Esophagus squamous epithelium (tissue), 5 donors: ENCODE data around the gene TMEM132D. TPM values are rescaled to one million over a fixed set of nuclear protein-coding genes. Genes with fewer than 3 reads are reported as not detected.

Experiments used
- DNase-seq: peaks from one replicate; lab custom pipeline; 2025; lab: John Stamatoyannopoulos, UW
- H3K27ac ChIP-seq, 4 donors: fragments of 200-600 bp; sonication (generic); one replicate each; pipeline ENCODE4 v1.5.1; 2016 to 2019; ENCODE audit warnings: mild to moderate bottlenecking in 1 of 4
- H3K27me3 ChIP-seq, 4 donors: fragments of 200-600 bp; sonication (generic); 1 replicate in 3 of 4; 2 replicates in 1 of 4; pipeline versions ENCODE4 v1.5.1 to v1.6.0; 2017 to 2021; ENCODE audit warnings: antibody characterized with exemption in 1 of 4
- H3K36me3 ChIP-seq, 3 donors: fragments of 200-600 bp; sonication (generic); one replicate each; pipeline ENCODE4 v1.5.1; 2016 to 2019
- H3K4me1 ChIP-seq, 3 donors: fragments of 200-600 bp; sonication (generic); one replicate each; pipeline ENCODE4 v1.5.1; 2017 to 2019
- H3K4me3 ChIP-seq, 4 donors: fragments of 200-600 bp; sonication (generic); 1 replicate in 3 of 4; 2 replicates in 1 of 4; pipeline ENCODE4 v1.5.1; 2016 to 2019; ENCODE audit warnings: mild to moderate bottlenecking in 2 of 4, moderate library complexity in 1 of 4
- H3K9me3 ChIP-seq, 3 donors: fragments of 200-600 bp; sonication (generic); one replicate each; pipeline ENCODE4 v1.5.1; 2016 to 2019
- CTCF ChIP-seq, 6 experiments: fragments of 450-650 bp in 4 of 6; fragments of 200-600 bp in 2 of 6; sonication (generic) in 2 of 6; IDR thresholded peaks; one replicate each; pipeline ENCODE4 v1.5.1; 2016 to 2019; ENCODE audit warnings: antibody characterized with exemption in 6 of 6, mild to moderate bottlenecking in 4 of 6, moderate library complexity in 4 of 6
- POLR2A ChIP-seq, 4 donors: fragments of 450-650 bp; IDR thresholded peaks; one replicate each; pipeline ENCODE4 v1.6.1; 2017; ENCODE audit warnings: antibody characterized with exemption in 4 of 4, mild to moderate bottlenecking in 4 of 4, moderate library complexity in 3 of 4
- WGBS, 2 donors: methylation state at CpG; one replicate each; pipeline ENCODE4 v1.1.5; 2018; 5-methylcytosine and 5-hydroxymethylcytosine counted together
- intact Hi-C: fragments of 100-400 bp; cut with DNase I; formaldehyde crosslinking; loops from one replicate; pipeline ENCODE4 v1.15.0; 2022
- total RNA-seq, 4 donors: library from RNA; depleted of rRNA; stranded (reverse); fragments of >200 nt; gene quantifications; one replicate each; pipeline ENCODE4 v1.1.0, GENCODE V29; 2016
- donor health status: DM: yes; HTN: yes; CAD: no.

The TMEM132D gene
- total RNA-seq, 4 donors from 2014 or later: not detected

GRCh38 chr12:129790331-129790730, 113.5 kb downstream of the TMEM132D start:
- intact Hi-C loops: no loop called here
- Histone ChIP-seq H3K9me3 (peaks cover 0 to 10% (median 0%) of the 10 kb centered on the region in 3 donors), H3K27me3 (no peaks in the 10 kb centered on the region), H3K27ac (no peak overlapping the region), H3K4me3 (no peak overlapping the region), H3K4me1 (no peaks in the 10 kb centered on the region), H3K36me3 (no peaks in the 10 kb centered on the region)
- no peak for TF ChIP-seq CTCF (IDR thresholded peaks at IDR 0.05)
- no peak for TF ChIP-seq POLR2A (IDR thresholded peaks at IDR 0.05)
- no peak for DNase-seq
- 37 to 42% methylated on average over 5 to 6 of the region's 6 CpGs for WGBS, 2 donors

GRCh38 chr12:129789921-129790320, 113.9 kb downstream of the TMEM132D start:
- no peak overlapping the region for H3K27ac ChIP-seq
- H3K27me3 ChIP-seq: no peaks in the 10 kb centered on the region
- no peak overlapping the region for H3K4me3 ChIP-seq
- peaks cover 0 to 12% (median 0%) of the 10 kb centered on the region in 3 donors for H3K9me3 ChIP-seq
- whole genome bisulfite sequencing, 2 donors: 87 to 95% methylated on average over 9 to 14 of the region's 14 CpGs
- no peak for DNase-seq
- H3K4me1 ChIP-seq: no peaks in the 10 kb centered on the region
- TF ChIP-seq CTCF (IDR thresholded peaks at IDR 0.05): no peak
- no peak for TF ChIP-seq POLR2A (IDR thresholded peaks at IDR 0.05)
- no peaks in the 10 kb centered on the region for H3K36me3 ChIP-seq
- intact Hi-C loops: no loop called here

- Histone ChIP-seq H3K4me3 (no peak overlapping the region), H3K4me1 (no peaks in the 10 kb centered on the region), H3K27me3 (no peaks in the 10 kb centered on the region), H3K27ac (no peak overlapping the region), H3K9me3 (peaks cover 0 to 12% (median 0%) of the 10 kb centered on the region in 3 donors), H3K36me3 (no peaks in the 10 kb centered on the region)
- WGBS, 2 donors: 52 to 72% methylated on average over 9 of the region's 9 CpGs
- no peak for DNase-seq
- intact Hi-C loops: no loop called here
- TF ChIP-seq CTCF (IDR thresholded peaks at IDR 0.05) (no peak), POLR2A (IDR thresholded peaks at IDR 0.05) (no peak)
Measured at GRCh38 chr12:129788506-129789084, 115.2 kb downstream of the TMEM132D start.

- Histone ChIP-seq H3K27me3 (no peaks in the 10 kb centered on the region), H3K27ac (no peak overlapping the region), H3K4me1 (no peaks in the 10 kb centered on the region), H3K9me3 (no peaks in the 10 kb centered on the region), H3K4me3 (no peak overlapping the region), H3K36me3 (no peaks in the 10 kb centered on the region)
- intact Hi-C loops: no loop called here
- no peak for DNase-seq
- no peak for TF ChIP-seq CTCF (IDR thresholded peaks at IDR 0.05)
- no peak for TF ChIP-seq POLR2A (IDR thresholded peaks at IDR 0.05)
- 60 to 61% methylated on average over 10 to 12 of the region's 12 CpGs for WGBS, 2 donors
Measured at GRCh38 chr12:129779989-129780388, 123.8 kb downstream of the TMEM132D start.

- Histone ChIP-seq H3K27ac (no peak overlapping the region), H3K36me3 (no peaks in the 10 kb centered on the region), H3K9me3 (no peaks in the 10 kb centered on the region), H3K27me3 (no peaks in the 10 kb centered on the region), H3K4me1 (no peaks in the 10 kb centered on the region), H3K4me3 (no peak overlapping the region)
- DNase-seq: no peak
- intact Hi-C loops: no loop called here
- WGBS, 2 donors: 82 to 85% methylated on average over 5 of the region's 5 CpGs
- TF ChIP-seq POLR2A (IDR thresholded peaks at IDR 0.05) (no peak), CTCF (IDR thresholded peaks at IDR 0.05) (no peak)
Measured at GRCh38 chr12:129779033-129779432, 124.8 kb downstream of the TMEM132D start.
